NCI-H2227 treated with DMSO at 0.1 percent for 48 hours (cell line): ENCODE data around the gene CERK.

Experiments
- DNase-seq: peaks from one replicate; lab custom pipeline; 2025; lab: John Stamatoyannopoulos, UW

The CERK gene

GRCh38 chr22:46764779-46765485 lies 26.9 kb upstream of the CERK start:
- DNase-seq, result no peak

- DNase-seq, result no peak
Observed at GRCh38 chr22:46764140-46764680, 26.2 kb upstream of the CERK start.

GRCh38 chr22:46763051-46763705 lies 25.1 kb upstream of the CERK start:
- no peak for DNase-seq

GRCh38 chr22:46762238-46763050 lies 24.4 kb upstream of the CERK start, which contains the start of gene TBC1D22A:
Gene TBC1D22A, plus strand, starts transcription at chr22:46762650. Its CDS starts 137 bp downstream, at chr22:46762787.
- peak; percentile 84 for DNase-seq

DNA sequence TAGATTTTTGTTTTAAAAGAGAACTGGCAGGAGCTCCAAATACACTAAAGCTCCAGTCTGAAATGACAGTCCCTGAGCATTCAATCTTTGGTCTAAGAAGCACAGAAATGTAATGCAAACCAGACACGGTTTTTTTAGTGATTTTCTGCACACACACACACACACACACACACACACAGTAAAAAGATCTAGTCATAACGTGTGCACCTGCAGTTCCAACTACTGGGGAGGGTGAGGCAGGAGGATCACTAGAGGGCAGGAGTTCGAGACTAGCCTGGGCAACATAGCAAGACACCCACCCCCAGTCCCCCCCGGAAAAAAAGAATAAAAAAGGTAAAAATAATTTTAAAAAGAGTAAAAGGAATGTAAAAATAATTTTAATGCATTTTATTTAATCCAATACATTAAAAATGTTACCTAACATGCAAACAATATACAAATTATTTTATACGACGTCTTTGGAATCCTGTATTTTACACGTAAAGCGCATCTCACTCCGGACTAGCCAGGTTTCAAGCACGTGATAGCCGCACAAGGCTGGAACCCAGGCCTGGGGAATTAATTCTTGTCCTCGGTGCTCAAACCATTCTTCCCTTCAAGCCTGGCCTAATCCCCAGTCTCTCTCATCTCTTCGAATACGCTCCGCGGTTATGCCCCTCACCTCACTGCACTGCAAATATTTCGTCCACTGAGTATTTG lies 23.6 kb upstream of the CERK start:
- DNase-seq, result no peak

DNA sequence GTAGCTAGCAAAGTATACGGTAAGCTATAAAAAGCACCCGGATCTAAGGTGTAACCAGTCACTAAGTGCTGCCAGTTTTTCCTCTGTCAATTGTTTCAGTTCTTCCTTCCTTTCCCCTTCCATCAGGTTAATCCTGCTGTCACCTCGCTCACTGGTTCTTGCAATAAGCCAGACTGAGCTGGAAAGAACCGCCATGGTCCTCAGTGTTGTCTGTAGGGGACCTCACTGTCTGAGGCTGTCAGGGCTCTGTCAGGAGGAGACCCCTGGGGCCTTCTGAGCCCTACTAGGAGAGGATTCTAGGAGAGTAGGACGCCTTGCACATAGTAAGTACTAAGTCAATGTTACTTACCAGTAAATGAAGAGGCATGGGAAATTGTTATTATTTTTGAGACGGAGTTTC lies 23.0 kb upstream of the CERK start:
- no peak for DNase-seq

- DNase-seq, result no peak
Observed at GRCh38 chr22:46758867-46759290, 20.8 kb upstream of the CERK start.

GRCh38 chr22:46758121-46758520 lies 20.1 kb upstream of the CERK start:
- no peak for DNase-seq

- DNase-seq, result no peak
Observed at GRCh38 chr22:46757104-46757503, 19.1 kb upstream of the CERK start.

GRCh38 chr22:46756097-46756496 lies 18.0 kb upstream of the CERK start:
- no peak for DNase-seq

DNA sequence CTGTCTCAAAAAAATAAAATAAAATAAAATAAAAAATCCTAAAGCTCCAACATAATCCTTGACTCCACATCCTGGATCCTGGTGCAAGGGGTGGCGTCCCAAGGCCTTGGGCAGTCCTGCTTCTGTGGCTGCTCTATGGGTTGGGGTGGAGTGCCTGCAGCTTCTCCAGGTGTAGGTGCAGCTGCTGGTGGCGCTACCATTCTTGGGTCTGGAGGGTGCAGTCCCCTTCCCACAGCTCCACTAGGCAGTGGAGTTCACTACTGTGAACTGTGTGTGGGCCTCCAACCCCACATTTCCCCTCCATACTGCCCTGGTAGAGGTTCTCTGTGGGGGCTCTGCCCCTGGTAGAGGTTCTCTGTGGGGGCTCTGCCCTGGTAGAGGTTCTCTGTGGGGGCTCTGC lies 17.5 kb upstream of the CERK start:
- DNase-seq, result no peak

DNA sequence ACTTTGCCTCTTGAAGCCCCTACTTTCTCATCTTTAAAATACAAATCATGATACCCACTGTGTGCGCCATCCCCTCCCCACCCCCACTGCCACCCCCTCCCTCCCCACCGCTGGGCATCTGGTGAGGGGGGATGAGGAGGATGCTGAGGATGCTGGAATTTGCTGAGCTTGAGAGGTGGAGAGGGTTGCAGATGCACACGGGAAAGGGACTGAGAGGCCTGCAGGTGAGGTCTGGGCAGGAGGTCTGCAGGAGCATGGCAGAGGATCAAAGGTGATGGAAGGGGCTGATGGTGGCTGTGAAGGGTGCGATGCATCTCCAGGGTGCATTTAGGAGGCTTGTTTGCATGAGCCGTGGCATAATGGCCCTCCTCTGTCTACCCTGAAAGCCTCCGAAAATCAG lies 16.8 kb upstream of the CERK start:
- no peak for DNase-seq

DNA sequence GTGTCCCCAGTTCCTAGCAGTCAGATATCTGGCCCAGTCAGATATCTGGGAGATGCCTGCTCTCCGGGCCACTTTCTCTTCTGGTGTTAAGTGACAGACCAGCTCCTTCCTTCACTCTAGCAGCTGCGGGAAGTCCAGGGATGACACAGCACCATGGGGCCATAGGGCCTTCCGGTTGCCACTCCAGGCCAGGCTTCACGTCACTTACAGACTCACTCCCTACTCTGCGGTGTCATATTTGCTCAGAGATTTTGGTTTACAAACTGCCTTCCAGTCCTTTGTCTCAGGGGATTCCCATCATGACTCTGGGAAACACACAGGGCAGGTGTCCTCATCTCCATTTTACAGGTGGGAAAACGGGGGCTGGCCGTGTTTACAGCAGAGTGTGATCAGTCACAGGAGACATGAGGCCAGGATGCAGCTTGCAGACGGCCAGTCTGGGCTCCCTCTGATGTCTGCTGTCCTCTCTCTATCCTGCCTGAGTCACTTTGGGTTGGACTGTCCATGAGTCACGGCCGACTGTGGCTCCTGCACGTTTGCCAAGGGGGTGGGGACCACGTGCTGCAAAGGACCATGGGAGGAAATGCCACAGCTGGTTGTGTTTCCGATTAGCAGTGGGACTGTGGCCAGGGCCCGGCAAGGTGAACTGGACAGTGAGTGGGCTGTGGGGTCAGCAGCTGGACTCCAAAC lies 16.2 kb upstream of the CERK start:
- no peak for DNase-seq

DNA sequence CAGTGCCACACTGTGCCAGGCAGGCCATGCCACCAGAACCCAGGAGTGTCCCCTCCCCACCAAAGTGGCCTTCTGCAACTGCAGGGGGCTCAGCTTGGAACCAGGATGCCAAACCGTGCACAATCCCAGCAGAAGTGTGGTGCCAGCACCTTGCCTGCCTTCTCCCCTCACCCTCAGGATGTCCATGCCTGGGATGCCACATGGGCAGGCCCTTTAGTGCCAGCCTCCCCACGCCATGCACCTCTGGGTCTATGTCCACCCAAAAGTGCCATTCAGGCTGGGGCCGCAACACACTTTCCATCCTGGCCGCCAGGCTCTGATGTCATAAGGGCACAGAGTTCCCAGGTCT lies 15.7 kb upstream of the CERK start:
- DNase-seq, result no peak

GRCh38 chr22:46753360-46753759 lies 15.3 kb upstream of the CERK start:
- no peak for DNase-seq

- no peak for DNase-seq
Observed at GRCh38 chr22:46752988-46753310, 14.9 kb upstream of the CERK start.

GRCh38 chr22:46752286-46752987 lies 14.4 kb upstream of the CERK start:
- no peak for DNase-seq

DNA sequence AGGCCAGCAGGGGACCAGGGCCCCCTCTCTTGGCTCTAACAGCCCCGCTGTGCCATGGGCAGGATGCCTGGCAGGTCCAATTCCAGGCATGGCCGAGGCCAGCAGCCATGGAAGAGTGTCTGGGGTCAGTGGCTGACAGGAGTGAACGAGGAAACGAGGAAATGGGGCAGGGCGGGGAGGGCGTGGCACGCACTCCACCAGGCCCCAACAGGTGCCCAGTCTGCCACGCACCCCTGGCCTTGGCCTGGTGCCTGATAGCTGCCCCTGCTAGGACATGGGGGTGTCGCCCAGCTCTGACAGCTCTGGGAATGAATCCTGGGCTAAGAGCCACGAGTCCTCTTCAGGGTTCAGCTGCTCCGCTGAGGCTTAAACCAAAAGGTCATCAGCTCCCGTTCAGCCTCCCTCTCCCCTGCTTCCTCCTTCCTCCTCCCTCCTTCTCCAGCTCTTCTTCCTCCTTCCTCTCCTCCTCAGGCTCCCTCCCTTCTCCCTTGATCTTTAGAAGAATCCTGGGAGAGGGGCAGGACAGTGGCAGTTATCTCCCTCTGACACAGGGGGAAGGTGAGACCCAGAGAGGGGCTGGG lies 12.9 kb upstream of the CERK start:
- DNase-seq, result no peak

DNA sequence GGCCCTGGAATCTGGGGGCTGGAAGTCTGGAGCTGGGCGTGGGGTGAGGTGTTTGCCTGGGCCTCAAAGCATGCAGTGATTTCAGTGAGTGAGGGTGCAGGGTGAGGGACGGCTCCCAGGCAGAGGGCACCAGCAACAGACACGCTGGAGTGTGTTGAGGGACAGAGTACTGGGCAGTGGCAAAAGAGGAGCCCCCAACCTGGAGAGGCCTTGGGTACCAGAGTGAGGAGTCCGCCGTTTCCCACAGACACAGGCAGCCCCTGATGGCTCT lies 12.4 kb upstream of the CERK start:
- no peak for DNase-seq

- DNase-seq, result no peak
Observed at GRCh38 chr22:46749682-46750529, 11.9 kb upstream of the CERK start.
